ENCODE measurements around the gene RNF225. TPM values are rescaled to one million over a fixed set of nuclear protein-coding genes. Genes with fewer than 3 reads are reported as not detected.
"Not testable (repeated sequence)": the region's sequence is repeated elsewhere in the genome, so short reads cannot be mapped to it uniquely, and the experiment has no call there.

RNF225 gene
- total RNA-seq, 2 donors from 2014 or later = not detected

DNA sequence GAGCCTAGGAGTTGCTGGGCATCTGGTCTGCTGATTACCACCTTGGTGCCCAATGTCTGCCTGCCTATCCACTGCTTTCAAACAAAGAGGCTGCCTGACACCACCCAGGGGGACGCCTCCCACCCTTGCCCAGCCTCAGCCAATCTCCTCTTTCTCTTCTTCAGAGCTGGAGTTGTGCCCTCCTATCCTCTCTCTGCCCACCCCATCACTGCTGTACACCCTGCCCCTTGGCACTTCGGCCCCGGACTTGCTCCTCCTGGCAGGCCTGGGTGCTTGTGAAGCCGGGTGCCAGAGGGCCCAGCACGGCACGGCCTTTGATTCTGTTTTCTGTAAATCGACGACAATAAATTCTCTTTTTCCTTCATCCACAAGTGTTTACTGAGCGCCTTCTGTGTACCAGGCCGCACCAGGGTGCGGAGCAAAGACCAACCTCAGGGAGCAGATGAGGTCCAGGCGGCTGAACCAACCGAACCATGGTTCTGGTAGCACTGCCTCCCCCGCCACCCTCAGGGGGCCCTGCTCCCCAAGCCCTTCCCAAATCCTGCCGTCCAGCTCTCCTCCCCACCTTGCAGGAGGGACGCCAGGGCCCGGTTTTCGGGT, 5.0 kb downstream of the RNF225 start:
- H3K27me3 Mint-ChIP-seq = peaks cover 8% of the 10 kb centered on the region
- no peak for ATAC-seq
- peak overlapping the region; percentile 90 for H3K27ac Mint-ChIP-seq

DNA sequence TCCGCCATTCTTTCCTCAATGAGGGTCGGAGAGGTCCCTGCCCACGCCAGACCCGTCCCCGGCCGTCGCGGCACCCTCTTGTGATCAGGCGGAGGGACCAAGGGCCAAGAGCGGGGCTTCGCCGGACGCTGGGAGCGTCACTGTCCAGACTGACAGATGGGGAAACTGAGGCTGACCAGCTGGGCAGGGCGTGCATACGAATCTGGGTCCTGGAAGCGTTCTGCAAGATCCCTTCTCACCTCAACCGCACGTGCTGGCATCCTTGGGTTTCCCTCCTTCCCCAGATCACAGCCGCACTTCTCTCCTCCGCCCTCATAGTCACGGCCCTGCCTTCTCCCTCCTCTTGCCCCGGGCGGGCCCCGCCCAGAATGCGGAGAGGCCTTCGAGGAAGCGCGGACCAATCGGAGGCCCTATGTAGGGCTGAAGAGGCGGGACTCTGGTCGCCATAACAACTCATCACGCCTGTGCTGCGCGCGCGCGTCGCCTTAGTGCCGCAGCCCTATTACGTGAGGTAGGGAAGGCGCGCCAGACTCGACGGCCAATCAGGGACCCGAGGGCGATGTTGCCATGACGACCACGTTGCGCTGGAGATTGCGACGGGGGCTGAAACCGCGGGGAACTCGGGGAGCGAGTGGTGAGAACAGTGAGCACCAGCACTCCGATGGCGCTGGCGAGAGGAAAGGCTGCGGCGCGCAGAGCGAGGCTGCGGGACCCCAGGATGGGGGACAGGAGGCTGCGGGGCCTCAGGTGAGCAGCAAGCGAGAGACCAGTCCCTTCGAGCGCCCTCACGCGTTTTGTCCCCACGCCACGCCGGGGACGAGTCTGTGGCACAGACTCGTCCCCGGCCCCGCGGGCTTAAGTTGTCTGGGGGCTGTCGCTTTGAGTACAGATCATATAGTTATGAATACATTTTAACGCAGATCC, 5.7 kb downstream of the RNF225 start:
- Mint-ChIP-seq H3K4me3 (peak overlapping the region; percentile 90), H3K4me1 (peaks cover 13% of the 10 kb centered on the region), H3K27me3 (peaks cover 8% of the 10 kb centered on the region), H3K27ac (peak overlapping the region; percentile 90), H3K36me3 (ENCODE audit: low read depth) (no peaks in the 10 kb centered on the region)
- peak; percentile 97 for ATAC-seq
- peak; percentile 96 to 99 (median 98) for DNase-seq
- H3K9me3 ChIP-seq (ENCODE audit: control insufficient read depth, low read length, poor library complexity, severe bottlenecking) = no peaks in the 10 kb centered on the region

More for the DNA sequence above, 5.0 kb downstream of the RNF225 start:
- no peaks in the 10 kb centered on the region for H3K36me3 Mint-ChIP-seq (ENCODE audit: low read depth)
- H3K9me3 ChIP-seq (ENCODE audit: control insufficient read depth, low read length, poor library complexity, severe bottlenecking) = no peaks in the 10 kb centered on the region
- no peak for DNase-seq
- H3K4me3 Mint-ChIP-seq = peak overlapping the region; percentile 90
- peaks cover 13% of the 10 kb centered on the region for H3K4me1 Mint-ChIP-seq

DNA sequence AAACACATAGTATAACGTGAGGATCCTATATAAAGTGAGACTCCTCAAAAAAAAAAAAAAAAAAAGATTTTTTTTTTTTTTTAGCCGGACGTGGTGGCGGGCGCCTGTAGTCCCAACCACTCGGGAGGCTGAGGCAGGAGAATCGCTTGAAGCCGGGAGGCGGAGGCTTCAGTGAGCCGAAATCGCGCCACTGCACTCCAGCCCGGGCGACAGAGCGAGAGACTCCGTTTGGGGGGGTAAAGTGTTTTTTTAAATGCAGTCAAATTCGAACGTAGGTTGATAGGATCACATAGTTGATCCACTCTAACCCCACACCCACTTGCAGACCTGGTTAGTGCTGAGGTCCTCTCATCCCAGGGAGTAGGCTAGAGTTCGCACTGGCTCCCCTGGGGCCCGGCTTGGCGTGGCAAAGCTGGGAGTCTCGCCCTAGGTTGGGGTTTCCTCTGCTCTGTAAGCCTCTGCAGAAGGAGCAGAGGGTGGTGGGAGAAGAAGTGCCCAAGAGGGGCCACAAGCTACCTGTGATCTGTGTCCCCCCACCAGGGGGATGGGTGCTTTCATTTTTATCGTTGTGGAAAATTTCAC, 6.5 kb downstream of the RNF225 start:
- no peak for ATAC-seq
- peak overlapping the region; percentile 9 for H3K4me3 Mint-ChIP-seq
- DNase-seq = no peak

DNA sequence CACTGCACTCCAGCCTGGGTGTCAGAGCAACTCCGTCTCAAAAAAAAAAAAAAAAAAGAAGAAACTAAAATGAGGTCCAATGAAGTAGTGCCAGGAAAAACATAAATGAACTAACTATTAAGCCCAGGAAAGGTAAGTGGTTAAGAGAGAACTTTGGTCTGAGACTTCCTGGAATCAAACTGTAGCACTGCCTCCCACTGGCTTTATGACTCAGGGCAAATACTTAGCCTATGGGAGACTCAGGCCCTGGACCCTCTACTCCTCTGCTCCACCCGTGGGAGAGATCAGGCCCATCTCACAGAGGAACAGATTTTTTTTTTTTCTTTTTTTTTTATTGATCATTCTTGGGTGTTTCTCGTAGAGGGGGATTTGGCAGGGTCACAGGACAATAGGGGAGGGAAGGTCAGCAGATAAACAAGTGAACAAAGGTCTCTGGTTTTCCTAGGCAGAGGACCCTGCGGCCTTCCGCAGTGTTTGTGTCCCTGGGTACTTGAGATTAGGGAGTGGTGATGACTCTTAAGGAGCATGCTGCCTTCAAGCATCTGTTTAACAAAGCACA, 8.5 kb downstream of the RNF225 start:
- H3K9me3 ChIP-seq (ENCODE audit: control insufficient read depth, low read length, poor library complexity, severe bottlenecking) = not testable (repeated sequence)

More for the DNA sequence above, 6.5 kb downstream of the RNF225 start:
- no peaks in the 10 kb centered on the region for H3K9me3 ChIP-seq (ENCODE audit: control insufficient read depth, low read length, poor library complexity, severe bottlenecking)
- H3K4me1 Mint-ChIP-seq = peaks cover 19% of the 10 kb centered on the region
- peaks cover 6% of the 10 kb centered on the region for H3K27me3 Mint-ChIP-seq
- H3K27ac Mint-ChIP-seq = peak overlapping the region; percentile 90
- no peaks in the 10 kb centered on the region for H3K36me3 Mint-ChIP-seq (ENCODE audit: low read depth)

DNA sequence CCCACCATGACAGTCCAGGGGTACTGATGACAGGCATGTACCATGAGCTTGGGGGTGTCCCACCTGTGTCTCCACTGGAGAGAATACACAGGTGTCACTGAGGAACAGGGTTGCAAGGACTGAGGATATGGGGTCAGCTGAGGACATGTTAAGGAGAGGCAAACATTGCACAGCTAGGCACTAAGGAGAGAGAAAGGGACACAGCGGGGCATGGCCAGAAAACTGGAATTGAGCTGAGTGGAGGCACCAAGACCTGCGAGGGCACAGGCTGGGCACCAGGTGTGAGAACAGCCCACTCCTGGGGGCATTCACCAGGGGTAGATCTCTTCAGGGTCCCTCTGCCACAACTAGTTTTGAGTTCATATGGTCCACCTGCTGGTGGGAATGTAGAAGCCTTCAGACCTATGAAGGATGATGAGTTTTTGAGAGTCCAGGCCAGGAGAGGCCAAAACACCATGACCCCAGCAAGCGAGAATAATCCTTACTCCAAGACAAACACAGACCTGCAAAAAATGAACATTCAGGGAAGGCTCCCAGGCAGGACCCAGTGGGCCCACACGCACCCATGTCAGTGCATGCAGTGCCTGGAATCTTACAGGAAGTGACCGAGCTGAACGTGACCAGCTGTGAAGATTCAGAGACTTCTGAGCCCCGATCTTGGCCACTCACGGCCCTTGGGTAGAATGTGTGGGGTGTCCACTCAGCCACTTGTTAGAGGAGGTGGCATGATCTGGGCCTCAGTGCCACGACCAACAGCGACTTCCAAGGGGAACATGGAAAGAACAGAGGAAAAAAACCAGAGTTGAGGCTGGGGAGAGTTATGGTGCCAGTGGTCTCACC, 11.6 kb downstream of the RNF225 start:
- no peaks in the 10 kb centered on the region for H3K9me3 ChIP-seq (ENCODE audit: control insufficient read depth, low read length, poor library complexity, severe bottlenecking)
- peak overlapping the region; percentile 93 for H3K27ac Mint-ChIP-seq
- H3K27me3 Mint-ChIP-seq = no peaks in the 10 kb centered on the region
- ATAC-seq = no peak
- H3K4me3 Mint-ChIP-seq = peak overlapping the region; percentile 96
- DNase-seq = no peak
- peaks cover 26% of the 10 kb centered on the region for H3K4me1 Mint-ChIP-seq
- H3K36me3 Mint-ChIP-seq (ENCODE audit: low read depth) = peaks cover 3% of the 10 kb centered on the region

More for the DNA sequence above, 8.5 kb downstream of the RNF225 start:
- ATAC-seq; DNase-seq; H3K4me3 Mint-ChIP-seq; H3K27me3 Mint-ChIP-seq; H3K36me3 Mint-ChIP-seq (ENCODE audit: low read depth); H3K27ac Mint-ChIP-seq: not testable (repeated sequence)
- H3K4me1 Mint-ChIP-seq = peaks cover 31% of the 10 kb centered on the region

DNA sequence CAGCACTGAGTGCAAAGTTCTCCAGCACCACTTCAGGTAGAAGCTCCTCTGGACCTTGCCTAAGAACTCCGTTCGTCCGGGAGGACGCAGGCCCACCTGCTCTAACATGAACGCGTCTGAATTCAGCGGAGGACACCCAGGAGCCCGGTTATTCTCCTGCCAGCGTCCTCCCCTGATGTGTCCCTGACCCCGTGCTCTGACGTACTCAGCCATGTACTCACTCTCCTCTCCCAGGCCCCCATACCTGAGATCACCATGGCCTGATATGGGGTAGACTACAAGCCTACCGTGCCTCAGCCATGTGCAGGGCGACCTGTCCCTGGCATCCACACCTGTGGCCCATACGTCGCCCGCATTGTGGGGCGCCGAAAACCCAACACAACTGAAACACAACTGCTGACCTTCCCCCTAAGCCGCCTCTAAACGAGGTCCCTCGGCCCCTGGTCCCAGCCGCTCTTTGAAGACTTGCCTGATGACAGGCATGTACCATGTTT, 12.2 kb downstream of the RNF225 start:
- H3K36me3 Mint-ChIP-seq (ENCODE audit: low read depth) = peaks cover 3% of the 10 kb centered on the region
- peaks cover 26% of the 10 kb centered on the region for H3K4me1 Mint-ChIP-seq
- H3K9me3 ChIP-seq (ENCODE audit: control insufficient read depth, low read length, poor library complexity, severe bottlenecking) = no peaks in the 10 kb centered on the region
- DNase-seq (no peak), ATAC-seq (no peak)
- peak overlapping the region; percentile 93 for H3K27ac Mint-ChIP-seq
- peak overlapping the region; percentile 96 for H3K4me3 Mint-ChIP-seq
- no peaks in the 10 kb centered on the region for H3K27me3 Mint-ChIP-seq

DNA sequence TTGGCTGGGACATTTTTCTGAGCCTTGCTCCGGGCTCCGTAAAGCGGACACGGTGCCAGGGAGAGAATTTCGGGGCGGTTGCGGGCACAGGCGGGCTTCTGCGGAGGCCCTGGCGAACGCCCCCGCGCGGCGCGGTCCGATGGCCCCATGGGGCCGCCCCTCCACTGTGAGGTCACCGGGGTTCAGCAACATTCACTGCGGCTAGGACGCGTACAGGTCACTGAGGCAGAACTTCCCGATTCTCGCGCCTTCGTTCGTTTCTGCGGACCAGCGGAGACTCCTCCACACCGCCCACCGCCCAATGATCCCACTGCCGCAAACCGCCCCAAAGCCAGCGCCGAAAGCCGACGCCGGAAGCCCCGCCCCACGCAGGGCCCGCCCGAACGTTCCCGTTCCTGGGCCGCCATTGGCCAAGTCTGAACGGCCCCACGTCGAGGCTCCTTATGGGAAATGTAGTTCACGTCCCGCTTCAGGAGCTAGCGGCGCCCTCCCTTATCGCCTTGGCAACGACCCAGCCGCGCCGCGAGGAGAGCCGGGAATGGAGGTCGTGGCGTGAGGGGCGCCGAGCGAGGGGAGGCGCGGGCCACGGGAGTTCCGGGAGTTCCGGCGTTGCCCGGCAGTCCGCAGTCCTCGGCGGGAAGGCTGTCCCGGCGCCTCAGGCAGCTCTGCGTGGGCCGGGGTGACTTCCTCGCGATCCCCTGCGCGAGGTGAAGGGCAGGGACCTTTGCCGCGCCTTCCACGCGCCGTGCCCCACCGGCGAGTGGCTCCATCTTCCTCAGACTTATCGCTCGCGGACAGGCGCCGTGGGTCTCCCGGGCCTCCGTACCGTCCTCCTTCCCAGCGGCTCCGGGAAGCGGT, 12.9 kb downstream of the RNF225 start, which contains the start of gene ZNF584:
Gene ZNF584, plus strand, starts transcription at position 498 of the 858 bp plus-strand sequence. CDS start 499 bp downstream, outside the sequence.
- DNase-seq = peak; percentile 87 to 91 (median 89)
- Mint-ChIP-seq H3K27ac (peak within 1 kb of the TSS; percentile 93), H3K4me1 (peaks cover 29% of the 10 kb centered on the region), H3K27me3 (no peaks in the 10 kb centered on the region), H3K4me3 (peak within 1 kb of the TSS; percentile 96), H3K36me3 (ENCODE audit: low read depth) (peaks cover 3% of the 10 kb centered on the region)
- ATAC-seq = peak; percentile 98
- no peaks in the 10 kb centered on the region for H3K9me3 ChIP-seq (ENCODE audit: control insufficient read depth, low read length, poor library complexity, severe bottlenecking)

DNA sequence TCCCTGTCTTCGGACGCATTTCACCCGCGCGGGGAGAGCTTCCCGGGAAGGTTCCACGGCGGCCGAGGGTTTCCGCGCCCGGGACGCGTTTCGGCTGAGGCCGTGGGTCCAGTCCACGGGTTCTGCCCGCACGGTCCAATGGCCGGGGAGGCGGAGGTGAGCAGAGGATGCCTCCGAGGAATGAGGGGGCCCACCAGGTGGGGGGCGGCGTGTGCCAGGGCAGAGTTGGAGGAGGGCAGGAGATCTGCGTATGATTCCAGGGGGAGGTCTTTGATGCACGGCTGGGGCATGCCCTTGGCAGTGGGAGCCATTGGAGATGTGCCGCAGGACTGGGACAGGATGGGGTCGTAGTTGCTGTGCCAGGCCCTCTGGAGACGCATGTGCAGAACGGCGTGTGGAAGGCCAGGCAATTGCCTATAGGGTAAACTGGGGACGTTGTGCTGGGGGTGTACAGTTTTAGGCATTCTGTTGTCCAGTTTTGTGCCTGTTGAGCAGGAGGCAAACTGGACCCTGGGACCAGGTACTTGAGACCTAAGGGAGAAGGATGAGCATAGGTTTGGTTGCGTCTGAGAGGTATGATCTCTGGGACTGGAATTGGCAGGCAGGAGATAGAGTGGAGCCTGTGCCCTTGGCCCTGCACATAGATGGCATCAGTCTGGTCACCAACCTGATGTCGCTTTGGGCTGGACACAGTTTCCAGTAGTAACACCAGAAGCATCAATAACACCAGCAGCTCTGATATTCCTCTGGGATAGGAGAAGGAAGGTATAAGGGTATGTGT, 13.7 kb downstream of the RNF225 start:
- no peak for DNase-seq
- H3K27ac Mint-ChIP-seq = peak overlapping the region; percentile 93

DNA sequence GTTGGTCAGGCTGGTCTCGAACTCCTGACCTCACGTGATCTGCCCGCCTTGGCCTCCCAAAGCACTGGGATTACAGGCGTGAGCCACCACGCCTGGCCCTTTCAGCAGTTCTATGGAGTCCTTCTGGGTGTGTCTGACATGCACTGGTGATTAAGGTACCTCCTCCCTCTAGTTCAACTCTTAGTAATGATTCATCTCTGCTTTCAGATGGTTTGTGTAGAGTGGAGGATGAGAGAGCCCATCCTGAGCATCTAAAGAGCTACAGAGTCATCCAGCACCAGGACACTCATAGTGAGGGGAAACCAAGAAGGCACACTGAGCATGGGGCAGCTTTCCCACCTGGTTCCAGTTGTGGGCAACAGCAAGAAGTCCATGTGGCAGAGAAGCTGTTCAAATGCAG, 21.1 kb downstream of the RNF225 start:
- Mint-ChIP-seq H3K4me1 (peaks cover 2% of the 10 kb centered on the region), H3K4me3 (no peak overlapping the region), H3K36me3 (ENCODE audit: low read depth) (peaks cover 12% of the 10 kb centered on the region), H3K27me3 (no peaks in the 10 kb centered on the region), H3K27ac (no peak overlapping the region)
- DNase-seq (no peak), ATAC-seq (no peak)
- no peaks in the 10 kb centered on the region for H3K9me3 ChIP-seq (ENCODE audit: control insufficient read depth, low read length, poor library complexity, severe bottlenecking)

More for the DNA sequence above, 13.7 kb downstream of the RNF225 start:
- Mint-ChIP-seq H3K4me1 (peaks cover 29% of the 10 kb centered on the region), H3K4me3 (peak overlapping the region; percentile 96), H3K36me3 (ENCODE audit: low read depth) (peaks cover 3% of the 10 kb centered on the region), H3K27me3 (no peaks in the 10 kb centered on the region)
- no peaks in the 10 kb centered on the region for H3K9me3 ChIP-seq (ENCODE audit: control insufficient read depth, low read length, poor library complexity, severe bottlenecking)
- no peak for ATAC-seq

DNA sequence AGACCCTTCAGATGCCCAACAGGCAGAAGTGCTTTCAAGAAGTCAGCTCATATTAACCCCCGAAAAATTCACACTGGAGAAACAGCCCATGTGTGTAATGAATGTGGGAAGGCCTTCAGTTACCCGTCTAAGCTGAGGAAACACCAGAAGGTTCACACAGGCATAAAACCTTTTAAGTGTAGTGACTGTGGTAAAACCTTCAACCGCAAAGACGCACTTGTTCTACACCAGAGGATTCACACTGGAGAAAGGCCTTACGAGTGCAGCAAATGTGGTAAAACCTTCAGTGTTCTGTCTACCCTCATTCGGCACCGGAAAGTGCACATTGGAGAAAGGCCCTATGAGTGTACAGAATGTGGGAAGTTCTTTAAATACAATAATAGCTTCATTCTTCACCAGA, 21.6 kb downstream of the RNF225 start:
- Mint-ChIP-seq H3K4me1 (peaks cover 2% of the 10 kb centered on the region), H3K36me3 (ENCODE audit: low read depth) (peaks cover 12% of the 10 kb centered on the region), H3K27ac (no peak overlapping the region), H3K27me3 (no peaks in the 10 kb centered on the region), H3K4me3 (no peak overlapping the region)
- no peak for DNase-seq
- H3K9me3 ChIP-seq (ENCODE audit: control insufficient read depth, low read length, poor library complexity, severe bottlenecking) = no peaks in the 10 kb centered on the region
- ATAC-seq = no peak

DNA sequence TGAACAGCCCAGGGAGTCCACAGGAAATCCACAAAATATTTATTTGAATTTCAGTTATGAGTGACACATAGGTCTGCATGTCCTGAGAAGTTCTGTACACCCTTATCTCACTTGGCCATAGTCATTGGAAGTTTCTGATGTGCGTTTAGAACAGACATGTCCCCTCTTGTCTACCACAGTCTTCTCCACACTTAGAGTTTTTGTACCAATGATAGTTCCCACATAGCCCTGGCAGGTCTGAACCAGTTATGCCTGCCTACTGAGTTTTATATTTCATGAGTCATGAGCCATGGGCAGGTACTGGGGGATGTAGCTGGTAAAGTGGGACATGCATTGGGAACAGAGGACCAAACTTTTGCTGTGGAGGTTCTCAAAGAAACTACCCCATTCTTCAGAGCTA, 33.2 kb downstream of the RNF225 start:
- peaks cover 14% of the 10 kb centered on the region for H3K9me3 ChIP-seq (ENCODE audit: control insufficient read depth, low read length, poor library complexity, severe bottlenecking)
- H3K27me3 Mint-ChIP-seq = no peaks in the 10 kb centered on the region
- H3K27ac Mint-ChIP-seq = no peak overlapping the region
- no peak overlapping the region for H3K4me3 Mint-ChIP-seq
- H3K4me1 Mint-ChIP-seq = no peaks in the 10 kb centered on the region
- H3K36me3 Mint-ChIP-seq (ENCODE audit: low read depth) = no peaks in the 10 kb centered on the region
- no peak for ATAC-seq
- DNase-seq = no peak

Data from T-helper 17 cell (primary cell).